GM06990 (cell line): ENCODE measurements around the gene NCAM1.

ENCODE experiments used
- DNase-seq: peaks from one replicate; pipeline ENCODE4 v3.0.0-alpha.2; 2011; ENCODE audit not compliant: insufficient read length; ENCODE audit errors: extremely low read depth
- H3K27me3 ChIP-seq: replicated peaks from 2 replicates; pipeline ENCODE4 v1.6.0; 2011; ENCODE audit warnings: low read length; ENCODE audit not compliant: control insufficient read depth, insufficient read depth
- H3K36me3 ChIP-seq: 2 replicates; pipeline ENCODE4 v1.5.1; 2011; ENCODE audit warnings: low read length; ENCODE audit not compliant: control insufficient read depth, insufficient read depth
- H3K4me3 ChIP-seq: replicated peaks from 2 replicates; pipeline ENCODE4 v1.5.1; 2011; ENCODE audit warnings: low read depth, mild to moderate bottlenecking, control low read depth, low read length
- TF ChIP-seq, protein P1 (sequence below): IDR thresholded peaks from 2 replicates; pipeline ENCODE4 v1.5.1; 2011; ENCODE audit warnings: low read length, control low read depth, mild to moderate bottlenecking, inconsistent platforms; ENCODE audit not compliant: insufficient read depth, poor library complexity, severe bottlenecking

The NCAM1 gene

DNA sequence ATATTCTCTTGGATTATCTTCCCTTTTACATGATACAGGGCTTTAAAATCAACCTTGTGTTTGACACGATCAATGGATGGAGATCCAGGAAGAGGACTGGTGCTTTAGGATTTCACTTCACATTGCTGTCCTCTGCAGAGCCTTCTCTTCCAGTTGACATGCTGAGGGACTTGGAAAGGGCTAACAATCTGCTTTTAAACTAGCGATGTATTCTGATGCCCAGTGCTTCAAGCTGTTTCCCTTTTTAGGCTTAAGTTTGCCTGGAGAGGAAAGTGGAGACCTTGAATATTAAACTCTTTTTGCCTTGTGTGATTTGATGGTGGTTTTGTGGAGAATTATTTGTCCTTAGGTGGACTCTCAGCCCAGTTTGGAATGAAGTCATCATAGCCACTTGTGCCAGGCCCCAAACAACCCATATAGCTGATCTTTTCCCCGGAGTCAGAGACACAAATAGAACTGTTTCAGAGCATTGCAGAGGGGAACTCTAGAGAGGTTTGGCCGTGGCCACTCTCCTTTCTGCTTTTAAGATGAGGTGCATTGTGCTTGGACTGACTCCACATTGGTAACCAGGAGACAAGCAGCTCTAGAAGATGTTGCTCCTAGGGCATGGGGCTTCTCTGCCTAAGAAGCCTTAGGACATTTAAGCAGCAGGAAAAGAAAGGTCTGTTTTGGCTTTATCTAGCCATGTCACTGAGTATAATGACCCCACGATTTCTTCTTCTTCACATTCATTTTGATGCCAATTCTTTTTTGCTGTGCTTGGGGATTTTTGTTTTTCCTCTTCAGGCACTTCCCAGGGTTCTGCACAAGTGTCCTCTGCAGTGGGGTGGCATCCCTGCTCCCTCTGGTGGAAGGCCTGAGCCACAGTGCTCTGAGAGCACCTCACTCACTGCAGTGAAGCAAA, 152.8 kb downstream of the NCAM1 start:
- Histone ChIP-seq H3K4me3 (no peak overlapping the region), H3K36me3 (no peaks in the 10 kb centered on the region), H3K27me3 (no peaks in the 10 kb centered on the region)
- TF ChIP-seq, protein P1, sequence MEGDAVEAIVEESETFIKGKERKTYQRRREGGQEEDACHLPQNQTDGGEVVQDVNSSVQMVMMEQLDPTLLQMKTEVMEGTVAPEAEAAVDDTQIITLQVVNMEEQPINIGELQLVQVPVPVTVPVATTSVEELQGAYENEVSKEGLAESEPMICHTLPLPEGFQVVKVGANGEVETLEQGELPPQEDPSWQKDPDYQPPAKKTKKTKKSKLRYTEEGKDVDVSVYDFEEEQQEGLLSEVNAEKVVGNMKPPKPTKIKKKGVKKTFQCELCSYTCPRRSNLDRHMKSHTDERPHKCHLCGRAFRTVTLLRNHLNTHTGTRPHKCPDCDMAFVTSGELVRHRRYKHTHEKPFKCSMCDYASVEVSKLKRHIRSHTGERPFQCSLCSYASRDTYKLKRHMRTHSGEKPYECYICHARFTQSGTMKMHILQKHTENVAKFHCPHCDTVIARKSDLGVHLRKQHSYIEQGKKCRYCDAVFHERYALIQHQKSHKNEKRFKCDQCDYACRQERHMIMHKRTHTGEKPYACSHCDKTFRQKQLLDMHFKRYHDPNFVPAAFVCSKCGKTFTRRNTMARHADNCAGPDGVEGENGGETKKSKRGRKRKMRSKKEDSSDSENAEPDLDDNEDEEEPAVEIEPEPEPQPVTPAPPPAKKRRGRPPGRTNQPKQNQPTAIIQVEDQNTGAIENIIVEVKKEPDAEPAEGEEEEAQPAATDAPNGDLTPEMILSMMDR: peak; percentile 66
- DNase-seq: no peak

DNA sequence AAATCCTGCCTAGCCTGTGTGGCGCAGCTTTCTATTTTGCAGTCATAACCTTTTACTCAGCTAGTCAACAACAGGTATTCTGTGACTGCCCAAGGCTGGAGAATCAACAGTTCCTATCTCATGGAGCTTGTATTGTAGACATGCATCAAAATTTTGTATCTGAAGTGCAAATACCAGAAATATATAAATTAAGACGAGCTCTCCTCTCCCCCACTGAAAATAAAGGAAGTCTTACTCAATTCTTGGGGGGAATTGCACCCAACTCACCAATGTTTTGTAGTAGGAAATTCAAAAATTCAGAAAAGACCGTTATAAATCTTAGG, 153.4 kb downstream of the NCAM1 start:
- Histone ChIP-seq H3K27me3 (no peaks in the 10 kb centered on the region), H3K4me3 (no peak overlapping the region), H3K36me3 (no peaks in the 10 kb centered on the region)
- DNase-seq: no peak
- TF ChIP-seq, protein P1: no peak

DNA sequence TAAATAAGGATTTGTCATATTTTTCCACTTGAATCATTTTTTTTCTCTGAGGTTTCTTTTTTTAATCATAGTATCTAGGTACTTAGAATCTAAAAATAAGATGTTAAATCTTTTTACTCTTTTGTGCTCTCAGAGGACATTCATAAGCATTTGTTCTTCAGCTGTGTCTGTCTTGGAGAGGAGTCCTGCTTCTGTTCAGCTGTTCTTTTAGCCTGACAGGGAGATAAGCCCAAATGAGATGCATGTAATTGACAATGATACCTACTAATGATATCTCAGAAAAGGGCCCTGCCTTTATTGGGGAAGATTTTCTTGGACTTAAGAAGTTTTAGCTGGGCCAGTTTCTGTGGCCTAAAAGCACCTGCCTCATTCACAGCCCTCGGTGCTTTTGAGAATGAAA, 156.9 kb downstream of the NCAM1 start:
- TF ChIP-seq, protein P1: no peak
- no peaks in the 10 kb centered on the region for H3K36me3 ChIP-seq
- no peak for DNase-seq
- H3K4me3 ChIP-seq: no peak overlapping the region
- H3K27me3 ChIP-seq: no peaks in the 10 kb centered on the region

DNA sequence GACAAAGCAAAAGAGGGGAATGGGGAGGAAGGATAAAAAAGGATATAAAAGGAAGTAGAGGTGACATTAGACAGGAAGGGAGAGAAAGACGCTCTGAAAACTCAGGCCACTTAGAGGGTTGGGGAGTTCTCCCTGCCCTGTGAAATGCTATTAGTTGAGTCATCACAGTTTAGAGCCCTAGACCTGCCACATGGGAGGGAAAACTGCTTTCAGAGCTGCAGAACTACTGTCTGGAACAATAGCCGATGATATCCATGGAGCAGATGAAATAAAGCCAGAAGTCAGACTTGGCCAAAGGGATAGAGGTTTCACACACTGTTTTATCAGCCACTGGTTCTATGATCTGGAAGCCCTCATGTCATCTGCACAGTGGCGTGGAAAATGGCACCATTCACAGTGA, 157.9 kb downstream of the NCAM1 start:
- TF ChIP-seq, protein P1: no peak
- H3K4me3 ChIP-seq: no peak overlapping the region
- no peak for DNase-seq
- H3K36me3 ChIP-seq: no peaks in the 10 kb centered on the region
- H3K27me3 ChIP-seq: no peaks in the 10 kb centered on the region

DNA sequence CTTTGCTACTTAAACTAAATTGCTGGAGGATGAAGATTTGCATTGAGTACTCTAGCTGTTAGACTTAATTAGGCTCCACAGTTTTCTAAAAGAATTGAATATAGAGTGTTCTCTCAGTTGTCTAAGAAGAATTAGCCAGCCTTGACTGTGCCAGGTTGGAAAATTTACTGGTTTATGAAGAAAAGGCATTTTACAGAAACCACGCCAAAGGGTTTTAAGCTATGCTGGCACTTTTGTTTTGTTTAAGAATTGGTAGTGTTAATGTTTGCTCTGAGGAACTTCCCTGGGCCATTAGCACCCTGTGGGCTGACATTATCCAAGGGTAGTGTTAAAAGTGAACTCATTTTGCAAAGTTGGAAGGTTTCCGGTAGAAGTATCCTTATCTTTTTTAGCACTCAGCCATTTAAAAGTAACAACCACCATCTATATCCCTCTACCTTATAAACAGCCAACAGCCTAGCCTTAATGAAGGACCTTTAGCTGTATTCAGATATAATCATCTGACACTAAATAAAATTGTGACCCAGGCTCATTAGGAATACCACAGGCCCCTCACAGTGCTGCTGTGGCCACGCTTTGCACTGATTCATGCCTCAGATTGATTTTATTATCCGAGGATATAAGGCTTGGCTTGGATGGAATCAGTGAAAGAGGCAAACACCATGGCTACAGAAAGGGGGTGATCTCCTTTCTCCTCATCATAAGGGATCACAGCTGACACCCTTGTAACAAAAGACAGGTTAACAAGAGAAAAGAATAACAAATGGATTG, 158.9 kb downstream of the NCAM1 start:
- Histone ChIP-seq H3K27me3 (no peaks in the 10 kb centered on the region), H3K36me3 (no peaks in the 10 kb centered on the region), H3K4me3 (no peak overlapping the region)
- TF ChIP-seq, protein P1: no peak
- no peak for DNase-seq
